ENCODE data around the gene RIN1.

DNA sequence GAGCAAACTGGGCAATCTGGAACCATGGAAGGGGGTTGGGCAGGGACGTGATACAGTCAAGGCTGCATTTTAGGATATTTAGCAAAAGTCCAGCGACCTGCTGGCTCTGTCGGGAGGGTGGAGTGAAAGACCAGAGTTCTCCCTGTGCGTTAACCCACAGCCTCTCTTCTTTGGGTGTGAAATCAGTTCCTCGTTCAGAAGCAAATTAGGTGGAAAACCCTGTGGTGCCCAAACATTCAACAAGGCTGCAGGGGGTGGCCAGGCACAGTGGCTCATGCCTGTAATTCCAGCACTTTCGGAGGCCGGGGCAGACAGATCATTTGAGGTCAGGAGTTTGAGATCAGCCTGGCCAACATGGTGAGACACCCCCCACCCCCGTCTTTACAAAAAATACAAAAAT, 38.6 kb downstream of the RIN1 start:
- TF ChIP-seq, protein P1, sequence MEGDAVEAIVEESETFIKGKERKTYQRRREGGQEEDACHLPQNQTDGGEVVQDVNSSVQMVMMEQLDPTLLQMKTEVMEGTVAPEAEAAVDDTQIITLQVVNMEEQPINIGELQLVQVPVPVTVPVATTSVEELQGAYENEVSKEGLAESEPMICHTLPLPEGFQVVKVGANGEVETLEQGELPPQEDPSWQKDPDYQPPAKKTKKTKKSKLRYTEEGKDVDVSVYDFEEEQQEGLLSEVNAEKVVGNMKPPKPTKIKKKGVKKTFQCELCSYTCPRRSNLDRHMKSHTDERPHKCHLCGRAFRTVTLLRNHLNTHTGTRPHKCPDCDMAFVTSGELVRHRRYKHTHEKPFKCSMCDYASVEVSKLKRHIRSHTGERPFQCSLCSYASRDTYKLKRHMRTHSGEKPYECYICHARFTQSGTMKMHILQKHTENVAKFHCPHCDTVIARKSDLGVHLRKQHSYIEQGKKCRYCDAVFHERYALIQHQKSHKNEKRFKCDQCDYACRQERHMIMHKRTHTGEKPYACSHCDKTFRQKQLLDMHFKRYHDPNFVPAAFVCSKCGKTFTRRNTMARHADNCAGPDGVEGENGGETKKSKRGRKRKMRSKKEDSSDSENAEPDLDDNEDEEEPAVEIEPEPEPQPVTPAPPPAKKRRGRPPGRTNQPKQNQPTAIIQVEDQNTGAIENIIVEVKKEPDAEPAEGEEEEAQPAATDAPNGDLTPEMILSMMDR (IDR thresholded peaks at IDR 0.05): no peak
- TF ChIP-seq POLR2A (IDR thresholded peaks at IDR 0.05): no peak
